OCI-LY1 (cell line): Measurements from ENCODE around the gene TSPAN32.

Source experiments
- H2AFZ ChIP-seq: fragments of 200-600 bp; sonication (generic), shearing (Covaris generic); 2 replicates; pipeline ENCODE4 v1.6.0; 2014; ENCODE audit warnings: antibody characterized with exemption, mild to moderate bottlenecking, low read length
- H3F3A ChIP-seq: fragments of 200-600 bp; sonication (generic), shearing (Covaris generic); 2 replicates; pipeline ENCODE4 v1.6.0; 2014; ENCODE audit warnings: mild to moderate bottlenecking, antibody characterized with exemption, low read length, moderate library complexity; ENCODE audit not compliant: insufficient read depth
- H3K27ac ChIP-seq: fragments of 200-600 bp; sonication (generic); 2 replicates; pipeline ENCODE4 v1.5.1; 2014; ENCODE audit warnings: low read length, mixed run types, mild to moderate bottlenecking, low read depth; ENCODE audit not compliant: poor library complexity, severe bottlenecking
- H3K27me3 ChIP-seq: fragments of 200-600 bp; sonication (generic); 2 replicates; pipeline ENCODE4 v1.6.0; 2014; ENCODE audit warnings: antibody characterized with exemption, mild to moderate bottlenecking, low read length, moderate library complexity; ENCODE audit not compliant: insufficient read depth
- H3K36me3 ChIP-seq: fragments of 200-600 bp; sonication (generic); 2 replicates; pipeline ENCODE4 v1.6.1; 2014; ENCODE audit warnings: mild to moderate bottlenecking, antibody characterized with exemption, low read length, moderate library complexity, mixed read lengths; ENCODE audit not compliant: insufficient read depth
- H3K4me1 ChIP-seq: fragments of 200-600 bp; sonication (generic); 2 replicates; pipeline ENCODE4 v1.5.1; 2014; ENCODE audit warnings: mild to moderate bottlenecking, low read length, moderate library complexity; ENCODE audit not compliant: insufficient read depth, severe bottlenecking
- H3K4me2 ChIP-seq: fragments of 200-600 bp; sonication (generic), shearing (Covaris generic); 2 replicates; pipeline ENCODE4 v1.6.1; 2014; ENCODE audit warnings: low read length
- H3K4me3 ChIP-seq: fragments of 200-600 bp; sonication (generic); 2 replicates; pipeline ENCODE4 v1.5.1; 2014; ENCODE audit warnings: low read length, low read depth, mild to moderate bottlenecking, mixed read lengths; ENCODE audit not compliant: poor library complexity, severe bottlenecking
- H3K79me2 ChIP-seq: fragments of 200-600 bp; shearing (Covaris generic); 2 replicates; pipeline ENCODE4 v1.6.1; 2016; ENCODE audit warnings: mixed run types, low read length, mixed read lengths; ENCODE audit not compliant: insufficient read depth
- H3K9ac ChIP-seq: fragments of 200-600 bp; sonication (generic), shearing (Covaris generic); 2 replicates; pipeline ENCODE4 v1.6.1; 2014; ENCODE audit warnings: mild to moderate bottlenecking, low read length, mixed read lengths
- H3K9me2 ChIP-seq: fragments of 200-600 bp; sonication (generic), shearing (Covaris generic); 2 replicates; pipeline ENCODE4 v1.6.1; 2014; ENCODE audit warnings: low read depth, mild to moderate bottlenecking, low read length, mixed read lengths
- H3K9me3 ChIP-seq: fragments of 200-600 bp; shearing (Covaris generic); 2 replicates; pipeline ENCODE4 v1.6.1; 2014; ENCODE audit warnings: low read length, mixed read lengths
- H4K20me1 ChIP-seq: fragments of 200-600 bp; sonication (generic), shearing (Covaris generic); 2 replicates; pipeline ENCODE4 v1.6.0; 2016; ENCODE audit warnings: mild to moderate bottlenecking, low read length; ENCODE audit not compliant: insufficient read depth
- EZH2 ChIP-seq: fragments of 200-600 bp; sonication (generic), shearing (Covaris generic); IDR thresholded peaks from 2 replicates; pipeline ENCODE4 v1.8.0; 2017; ENCODE audit warnings: borderline replicate concordance, mixed run types, mild to moderate bottlenecking, antibody characterized with exemption, low read length, moderate library complexity, mixed read lengths
- TF ChIP-seq, protein P1 (sequence below): fragments of 200-600 bp; sonication (generic), shearing (Covaris generic); IDR thresholded peaks from 2 replicates; pipeline ENCODE4 v1.5.1; 2017; ENCODE audit warnings: mild to moderate bottlenecking, antibody characterized with exemption, low read length, moderate library complexity, mixed read lengths

TSPAN32 gene

DNA sequence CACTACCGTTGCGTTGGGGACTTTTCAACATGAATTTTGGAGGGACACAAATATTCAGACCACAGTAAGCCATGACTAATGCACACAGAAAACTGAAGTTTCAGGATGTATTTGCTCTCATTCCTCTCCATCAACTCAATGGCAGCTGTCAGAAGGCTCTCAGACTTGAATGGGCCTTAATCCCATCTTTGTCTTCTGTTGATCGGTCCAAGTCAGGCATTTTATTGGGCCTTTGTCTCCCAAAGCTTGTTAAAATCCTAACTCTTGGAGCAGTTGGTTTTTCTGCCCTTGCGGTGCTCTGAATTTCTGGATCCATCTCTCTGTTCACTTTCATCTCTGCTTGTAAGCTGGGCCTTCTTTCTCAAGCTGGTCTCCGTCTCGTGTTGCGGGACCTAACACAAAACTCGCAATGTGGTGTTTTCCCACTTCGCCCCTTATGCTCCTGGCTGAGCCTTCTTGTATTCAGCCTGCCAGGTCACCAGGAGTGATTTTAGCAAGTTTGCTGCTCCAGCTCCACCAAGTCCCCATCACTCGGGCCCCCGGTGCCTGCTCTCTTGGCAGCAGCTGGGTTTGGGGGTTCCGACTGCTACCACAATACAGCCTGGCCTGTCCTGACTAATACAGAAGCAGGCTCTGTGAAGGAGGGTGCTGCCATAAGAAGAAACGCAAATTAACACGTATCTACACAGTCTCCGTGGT, 27.0 kb downstream of the TSPAN32 start:
- Histone ChIP-seq H3F3A (no peaks in the 10 kb centered on the region), H3K4me3 (no peak overlapping the region), H3K27me3 (no peaks in the 10 kb centered on the region; the same call in 1 of the 2 replicates), H3K79me2 (no peaks in the 10 kb centered on the region), H3K4me2 (no peak overlapping the region), H2AFZ (no peak overlapping the region), H3K4me1 (no peaks in the 10 kb centered on the region), H3K9me2 (no peaks in the 10 kb centered on the region), H3K9ac (no peak overlapping the region), H3K27ac (no peak overlapping the region), H3K9me3 (peaks cover 7% of the 10 kb centered on the region; the same call in 1 of the 2 replicates), H3K36me3 (no peaks in the 10 kb centered on the region), H4K20me1 (no peaks in the 10 kb centered on the region)
- TF ChIP-seq, protein P1, sequence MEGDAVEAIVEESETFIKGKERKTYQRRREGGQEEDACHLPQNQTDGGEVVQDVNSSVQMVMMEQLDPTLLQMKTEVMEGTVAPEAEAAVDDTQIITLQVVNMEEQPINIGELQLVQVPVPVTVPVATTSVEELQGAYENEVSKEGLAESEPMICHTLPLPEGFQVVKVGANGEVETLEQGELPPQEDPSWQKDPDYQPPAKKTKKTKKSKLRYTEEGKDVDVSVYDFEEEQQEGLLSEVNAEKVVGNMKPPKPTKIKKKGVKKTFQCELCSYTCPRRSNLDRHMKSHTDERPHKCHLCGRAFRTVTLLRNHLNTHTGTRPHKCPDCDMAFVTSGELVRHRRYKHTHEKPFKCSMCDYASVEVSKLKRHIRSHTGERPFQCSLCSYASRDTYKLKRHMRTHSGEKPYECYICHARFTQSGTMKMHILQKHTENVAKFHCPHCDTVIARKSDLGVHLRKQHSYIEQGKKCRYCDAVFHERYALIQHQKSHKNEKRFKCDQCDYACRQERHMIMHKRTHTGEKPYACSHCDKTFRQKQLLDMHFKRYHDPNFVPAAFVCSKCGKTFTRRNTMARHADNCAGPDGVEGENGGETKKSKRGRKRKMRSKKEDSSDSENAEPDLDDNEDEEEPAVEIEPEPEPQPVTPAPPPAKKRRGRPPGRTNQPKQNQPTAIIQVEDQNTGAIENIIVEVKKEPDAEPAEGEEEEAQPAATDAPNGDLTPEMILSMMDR: no peak
- TF ChIP-seq EZH2: no peak

DNA sequence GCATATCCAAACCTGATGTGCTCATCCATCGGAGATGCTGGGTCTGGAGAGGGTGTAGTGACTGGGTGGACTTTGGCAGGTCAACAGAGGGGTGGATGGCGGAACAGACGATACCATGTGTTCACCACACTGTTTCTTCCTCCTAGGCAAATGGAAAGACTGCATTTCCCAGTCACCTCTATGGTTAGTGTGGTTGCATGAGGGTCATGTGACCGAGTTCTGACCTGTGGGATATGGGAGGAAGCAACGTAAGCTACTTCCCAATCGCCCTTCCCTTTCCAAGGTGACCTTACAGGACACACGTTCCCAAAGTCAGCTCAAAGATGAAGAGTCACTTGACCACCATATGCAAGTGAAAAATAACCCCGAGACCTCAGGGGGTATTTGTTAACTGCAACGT, 27.7 kb downstream of the TSPAN32 start:
- Histone ChIP-seq H3K27me3 (no peaks in the 10 kb centered on the region; the same call in 1 of the 2 replicates), H3K36me3 (no peaks in the 10 kb centered on the region), H3K4me3 (no peak overlapping the region), H3K9me2 (no peaks in the 10 kb centered on the region), H3F3A (no peaks in the 10 kb centered on the region), H3K4me1 (no peaks in the 10 kb centered on the region), H3K79me2 (no peaks in the 10 kb centered on the region), H2AFZ (no peak overlapping the region), H3K9ac (no peak overlapping the region), H3K9me3 (peaks cover 7% of the 10 kb centered on the region; the same call in 1 of the 2 replicates), H3K4me2 (no peak overlapping the region), H4K20me1 (no peaks in the 10 kb centered on the region), H3K27ac (no peak overlapping the region)
- no peak for TF ChIP-seq EZH2
- TF ChIP-seq, protein P1: no peak

DNA sequence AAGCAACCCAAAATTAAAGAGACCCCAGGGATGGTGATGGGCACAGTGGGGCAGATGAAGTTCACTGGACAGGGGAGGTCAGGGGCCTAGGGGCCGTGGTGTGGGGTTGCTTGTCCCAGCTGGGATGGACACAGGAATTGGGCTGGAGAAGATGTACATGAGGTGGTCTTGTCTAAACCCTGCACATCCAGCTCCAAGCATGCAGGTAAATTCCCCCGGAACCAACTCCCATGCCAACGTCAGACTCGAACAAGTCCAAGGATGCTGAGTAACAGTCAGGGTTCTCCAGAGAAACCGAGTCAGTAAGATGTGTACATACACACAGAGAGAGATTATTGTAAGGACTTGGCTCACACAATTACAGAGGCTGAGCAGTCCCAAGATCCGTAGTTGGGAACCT, 28.9 kb downstream of the TSPAN32 start:
- peaks cover 7% of the 10 kb centered on the region; the same call in 1 of the 2 replicates for H3K9me3 ChIP-seq
- no peaks in the 10 kb centered on the region for H3F3A ChIP-seq
- no peaks in the 10 kb centered on the region for H3K79me2 ChIP-seq
- H3K4me2 ChIP-seq: no peak overlapping the region
- H3K9ac ChIP-seq: no peak overlapping the region
- no peak overlapping the region for H3K27ac ChIP-seq
- H3K4me1 ChIP-seq: no peaks in the 10 kb centered on the region
- H4K20me1 ChIP-seq: no peaks in the 10 kb centered on the region
- TF ChIP-seq EZH2: no peak
- TF ChIP-seq, protein P1: no peak
- no peaks in the 10 kb centered on the region for H3K9me2 ChIP-seq
- no peak overlapping the region for H3K4me3 ChIP-seq
- no peak overlapping the region for H2AFZ ChIP-seq
- H3K36me3 ChIP-seq: no peaks in the 10 kb centered on the region
- H3K27me3 ChIP-seq: no peaks in the 10 kb centered on the region; the same call in 1 of the 2 replicates
